SIG-M5 treated with dmso at 0.1 percent for 504 hours (cell line): Measurements from ENCODE around the gene MUC15.

ENCODE experiments used
- DNase-seq: peaks from one replicate; lab custom pipeline; 2025; ENCODE audit not compliant: unreplicated experiment; lab: John Stamatoyannopoulos, UW

MUC15 gene

DNA sequence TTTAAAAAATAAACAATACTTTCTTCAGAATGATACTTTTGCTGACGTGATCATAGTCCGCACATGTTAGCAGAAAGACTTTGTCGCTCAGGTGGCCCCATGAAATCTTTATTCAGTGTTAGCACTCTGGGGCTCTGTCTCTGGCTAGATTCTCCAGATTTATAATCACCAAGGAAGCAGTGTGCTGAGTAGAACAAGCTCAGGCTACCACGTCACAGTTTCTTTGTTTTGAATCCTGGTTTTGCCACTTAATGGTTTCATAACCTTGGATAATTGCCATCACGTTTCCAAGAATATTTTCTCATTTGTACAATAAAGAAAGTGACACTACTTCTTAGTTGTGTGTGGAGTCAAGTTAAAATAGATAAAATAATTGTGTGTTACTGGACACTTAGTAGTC, 3.9 kb upstream of the MUC15 start:
- DNase-seq: no peak

DNA sequence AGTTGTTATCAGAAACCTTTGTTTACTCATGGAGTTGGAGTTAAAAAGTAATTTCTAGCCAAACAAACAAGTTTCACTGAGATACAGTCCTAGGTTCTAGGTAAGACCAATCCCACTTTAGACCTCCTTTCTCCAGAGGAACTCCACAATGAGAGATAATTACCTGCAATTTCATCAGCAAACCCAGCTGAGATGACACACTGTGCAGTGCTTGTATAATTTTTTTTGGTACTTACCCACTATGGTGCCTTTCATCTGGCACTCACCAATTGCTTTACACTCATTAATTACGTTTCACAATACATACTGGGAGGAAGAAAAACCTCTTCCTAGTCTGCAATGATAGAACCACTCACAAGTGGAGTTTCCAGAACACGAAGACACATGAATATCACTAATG, 1.8 kb upstream of the MUC15 start:
- DNase-seq: no peak

DNA sequence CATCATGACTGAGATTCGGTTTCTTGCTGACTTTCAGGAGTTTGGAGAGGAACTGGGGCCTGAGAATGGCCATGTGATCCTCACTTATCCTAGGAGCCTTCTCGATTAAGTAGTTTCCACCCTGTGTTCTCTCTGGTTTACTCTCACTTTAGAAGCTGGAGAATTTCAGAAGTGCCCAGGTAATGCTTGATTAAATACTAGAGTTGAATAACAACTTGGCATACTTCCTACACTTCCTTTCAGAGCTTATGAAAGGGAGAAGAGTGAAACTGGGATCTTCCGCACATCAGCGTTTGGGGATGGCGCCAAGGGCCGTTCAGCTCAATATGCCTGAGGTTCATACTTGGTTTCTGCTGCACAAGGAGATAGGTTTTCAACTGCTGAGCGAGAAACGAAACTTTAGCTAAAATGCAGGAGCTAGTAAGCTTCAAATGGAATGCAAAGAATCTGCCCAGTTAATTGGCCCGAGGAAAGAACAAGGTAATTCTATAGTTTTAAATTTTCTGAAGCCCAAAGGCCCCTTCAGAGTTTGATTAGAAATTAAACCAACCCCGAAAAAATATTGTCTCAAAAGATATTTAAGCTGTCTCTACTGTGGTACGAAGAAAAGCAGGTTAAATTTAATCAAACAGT, 823 bp upstream of the MUC15 start:
- DNase-seq: no peak

DNA sequence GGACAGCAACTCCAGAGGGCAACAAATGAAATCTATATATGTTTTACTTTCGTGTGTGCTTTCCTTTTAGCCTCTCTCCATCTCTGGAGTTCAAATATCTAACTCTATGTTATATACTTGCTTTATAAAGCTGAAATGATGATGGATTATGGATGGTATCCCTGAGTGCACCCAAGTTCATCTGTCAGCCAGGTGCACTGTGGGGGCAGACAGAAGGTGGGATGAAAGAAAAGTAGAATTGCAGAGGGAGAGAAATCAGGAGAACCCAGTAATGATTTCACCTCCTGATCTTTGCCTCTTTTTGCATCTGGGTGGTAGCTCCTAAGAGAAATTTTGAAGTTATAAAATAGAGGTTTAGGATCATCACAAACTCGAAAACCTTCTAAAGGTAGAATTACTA, 2.4 kb downstream of the MUC15 start:
- no peak for DNase-seq

DNA sequence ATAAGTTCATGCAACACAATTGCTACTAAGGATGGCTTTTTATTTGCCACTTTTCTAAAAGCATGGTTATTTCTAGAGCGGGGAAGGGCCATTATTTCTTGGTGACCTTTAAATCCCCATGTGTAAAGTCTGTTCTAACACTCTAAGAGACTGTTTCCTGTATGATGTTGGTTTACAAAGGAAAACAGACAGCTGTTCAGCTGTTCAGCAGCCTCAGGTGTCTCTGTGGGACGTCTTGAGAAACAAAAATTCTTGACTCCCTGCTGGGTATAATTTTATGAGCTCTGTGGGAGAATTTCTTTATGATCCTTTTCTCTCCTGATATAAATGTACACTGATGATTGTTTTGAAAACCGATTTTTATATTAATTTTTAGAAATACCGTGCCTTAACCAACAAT, 13.9 kb downstream of the MUC15 start:
- DNase-seq: no peak

DNA sequence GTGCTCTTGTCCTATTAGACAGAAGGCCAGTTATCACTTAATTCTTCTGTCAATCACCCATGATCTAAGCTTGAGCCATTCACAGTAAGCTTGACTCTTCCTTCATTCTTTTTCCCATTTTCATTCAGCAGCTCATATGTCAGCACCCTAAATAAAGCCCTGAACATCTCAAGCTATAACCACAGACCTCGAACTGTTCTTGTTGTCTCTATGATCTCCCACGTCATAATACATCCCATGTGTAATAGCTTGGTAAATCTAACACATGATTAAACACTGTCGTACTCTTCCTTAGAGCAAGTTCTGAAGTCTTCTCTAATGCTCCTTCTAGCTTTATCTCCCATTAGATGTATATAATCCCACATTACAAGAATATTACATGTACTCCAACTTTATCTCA, 14.4 kb downstream of the MUC15 start:
- no peak for DNase-seq

DNA sequence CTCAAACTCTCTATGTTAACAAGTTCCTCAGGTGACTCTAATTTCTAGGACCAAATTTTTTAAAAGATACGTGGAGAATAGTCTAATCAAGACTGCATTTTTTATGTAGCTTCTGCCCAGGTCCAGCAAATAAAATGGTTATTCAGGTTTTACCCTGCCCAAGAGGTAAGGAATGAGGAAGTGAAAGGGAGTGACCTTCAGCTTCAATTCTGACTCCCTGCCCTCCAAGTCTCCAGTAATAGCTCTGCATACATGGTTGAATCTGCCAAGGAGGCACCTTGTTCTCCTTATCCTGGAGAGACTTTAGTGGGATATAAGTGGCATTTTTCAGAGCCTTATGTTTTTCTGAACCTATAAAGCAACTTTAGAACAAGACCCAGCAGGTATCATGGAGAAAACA, 15.5 kb downstream of the MUC15 start:
- no peak for DNase-seq

DNA sequence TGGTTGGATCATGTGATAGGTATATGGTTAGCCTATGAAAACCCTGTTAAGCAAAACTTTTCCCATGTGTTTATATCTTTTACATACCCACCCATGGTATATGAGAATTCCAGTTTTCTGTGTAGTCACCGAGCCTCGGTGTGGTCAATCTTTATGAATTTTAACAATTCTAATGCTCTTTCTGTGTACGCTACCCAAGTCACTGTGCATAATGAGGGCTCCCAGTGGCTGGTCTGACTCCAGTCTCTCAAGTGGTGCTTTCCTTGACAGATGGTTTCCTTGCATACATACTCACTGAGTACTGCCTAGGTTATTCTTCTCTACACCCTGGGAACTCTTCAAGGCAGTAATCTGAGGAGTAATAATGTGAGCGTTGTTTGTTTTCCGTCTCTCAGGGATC, 17.6 kb downstream of the MUC15 start:
- no peak for DNase-seq

DNA sequence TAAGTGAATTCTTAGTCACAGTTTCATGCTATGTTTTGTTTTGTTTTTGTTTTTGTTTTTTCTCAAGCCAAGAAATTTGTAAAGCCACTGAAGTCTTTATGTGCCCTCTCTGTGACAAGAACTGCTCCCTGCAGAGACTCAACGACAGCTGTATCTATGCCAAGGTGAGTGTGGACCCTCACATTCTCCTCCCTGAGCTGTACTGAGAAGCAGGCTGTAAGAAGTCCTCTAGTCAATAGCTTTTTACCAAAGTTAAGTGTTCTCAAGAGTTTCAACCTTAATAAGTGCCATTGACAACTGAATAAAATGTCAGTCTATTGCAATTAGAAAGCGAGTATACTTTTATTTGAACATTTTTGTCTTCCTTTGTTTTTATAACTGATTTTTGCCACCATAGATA, 18.9 kb downstream of the MUC15 start:
- DNase-seq: no peak

DNA sequence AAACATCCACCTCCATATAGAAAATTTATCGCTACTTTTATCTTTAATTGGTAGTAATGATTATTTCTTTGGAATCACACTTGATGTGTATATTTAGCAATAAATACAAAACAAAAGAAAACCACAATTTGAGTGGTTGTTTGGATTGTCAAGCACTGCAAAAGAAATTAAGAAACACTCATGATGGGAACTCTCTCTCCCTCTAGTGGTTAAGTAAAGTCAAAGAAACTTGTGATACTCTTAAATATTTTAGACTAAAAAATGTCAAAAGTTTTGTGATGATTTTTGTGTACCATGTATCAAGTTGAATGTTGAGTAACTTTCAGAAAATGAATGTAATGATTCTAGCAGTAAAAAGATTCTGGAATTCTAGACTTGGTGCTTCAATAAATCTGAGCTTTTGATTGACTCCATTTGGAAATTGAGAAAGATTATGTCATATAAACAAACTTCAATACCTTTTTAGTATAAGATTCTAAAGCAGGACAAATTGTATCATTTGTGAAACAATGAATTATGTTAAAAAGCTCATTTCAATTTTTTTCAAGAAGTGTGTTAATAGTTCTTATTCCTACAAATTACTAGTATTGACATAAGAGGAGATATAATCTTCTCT, 20.8 kb downstream of the MUC15 start:
- peak; percentile 3 for DNase-seq

DNA sequence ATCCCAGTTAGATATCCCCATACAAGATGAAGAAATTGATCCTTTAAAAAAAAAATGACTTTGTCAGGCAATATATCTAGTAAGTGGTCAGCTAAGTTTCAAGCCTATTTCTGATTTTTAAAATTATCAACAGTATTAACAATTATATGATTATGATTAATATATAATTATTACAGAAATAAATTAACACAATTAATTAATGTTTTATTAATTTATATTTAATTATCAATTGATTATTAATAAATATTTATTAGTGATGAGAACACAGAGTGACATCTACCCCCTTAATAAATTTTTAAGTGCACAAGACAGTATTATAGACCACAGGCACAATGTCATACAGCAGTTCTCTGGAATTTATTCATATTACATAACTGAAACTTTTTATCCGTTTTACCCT, 22.0 kb downstream of the MUC15 start:
- no peak for DNase-seq

DNA sequence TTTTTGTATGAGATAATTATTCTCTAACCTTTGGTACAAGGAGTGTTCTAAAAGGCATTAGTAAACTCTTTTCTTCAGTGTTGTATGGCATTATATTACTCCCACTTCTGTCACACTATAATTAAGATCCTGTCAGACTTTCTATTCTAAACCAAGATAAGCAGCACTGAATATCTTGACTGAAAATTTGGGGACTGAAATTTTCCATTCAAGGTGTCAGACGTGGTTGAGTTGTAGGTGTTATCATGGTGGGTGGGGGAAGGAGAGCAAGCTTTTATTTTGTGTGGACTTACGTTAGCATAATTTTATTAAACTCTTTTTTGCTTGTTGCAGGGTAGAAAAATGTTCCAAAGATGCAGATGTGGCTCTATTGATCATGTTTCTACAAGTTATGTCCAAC, 22.9 kb downstream of the MUC15 start:
- DNase-seq: no peak

DNA sequence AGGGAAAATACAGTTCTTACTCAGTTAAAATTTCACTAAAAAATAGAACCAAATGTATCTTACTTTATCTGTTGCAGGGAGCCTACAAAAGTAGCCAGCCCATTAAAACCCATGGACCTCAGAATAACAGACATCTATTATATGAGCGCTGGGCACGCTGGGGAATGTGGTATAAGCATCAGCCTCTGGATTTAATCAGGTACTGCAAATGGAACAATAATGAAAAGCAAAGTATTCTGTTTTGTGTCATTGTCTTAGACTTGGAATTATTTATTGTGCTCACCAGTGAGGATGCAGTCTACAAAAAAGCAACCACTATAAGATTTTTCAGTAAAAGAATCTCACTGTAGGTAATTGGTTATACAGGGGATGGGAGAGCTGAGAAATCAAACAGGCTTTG, 30.2 kb downstream of the MUC15 start:
- no peak for DNase-seq

DNA sequence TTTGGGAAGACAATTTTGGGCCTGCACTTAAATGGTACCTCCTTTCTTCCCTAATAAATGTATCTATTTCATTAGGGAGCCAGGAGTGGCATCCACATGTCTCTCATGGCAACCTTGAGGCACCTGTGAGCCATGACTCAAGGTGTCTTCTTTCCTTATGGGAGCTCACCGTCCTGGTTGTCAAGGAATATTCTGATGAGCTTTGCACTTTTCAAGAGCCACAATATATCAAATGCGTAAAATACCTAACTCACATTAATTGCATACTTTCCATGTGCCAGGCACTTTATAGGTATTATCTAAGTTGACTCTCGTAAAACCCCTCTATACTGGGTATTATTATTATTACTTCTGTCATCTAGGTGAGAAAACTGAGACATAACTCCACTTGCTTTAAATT, 32.5 kb downstream of the MUC15 start:
- DNase-seq: no peak

DNA sequence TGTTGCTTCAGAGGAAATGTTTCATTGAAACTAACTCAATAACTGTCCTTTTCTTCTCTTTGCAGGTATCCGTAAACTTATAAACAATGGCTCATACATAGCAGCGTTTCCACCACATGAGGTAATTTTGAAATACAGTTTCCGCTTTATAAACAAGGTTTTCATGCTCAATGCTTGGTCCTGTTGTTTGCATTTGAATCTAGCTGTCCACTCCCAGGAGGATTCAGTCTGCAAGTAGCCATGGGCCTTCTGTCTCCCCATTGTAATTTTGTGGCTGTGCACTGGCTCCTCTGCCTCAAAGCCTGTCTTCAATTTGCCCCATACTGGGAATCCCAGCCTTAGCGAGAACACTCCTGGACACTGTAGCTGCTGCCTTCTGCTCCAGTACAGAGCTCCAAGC, 34.7 kb downstream of the MUC15 start:
- no peak for DNase-seq

DNA sequence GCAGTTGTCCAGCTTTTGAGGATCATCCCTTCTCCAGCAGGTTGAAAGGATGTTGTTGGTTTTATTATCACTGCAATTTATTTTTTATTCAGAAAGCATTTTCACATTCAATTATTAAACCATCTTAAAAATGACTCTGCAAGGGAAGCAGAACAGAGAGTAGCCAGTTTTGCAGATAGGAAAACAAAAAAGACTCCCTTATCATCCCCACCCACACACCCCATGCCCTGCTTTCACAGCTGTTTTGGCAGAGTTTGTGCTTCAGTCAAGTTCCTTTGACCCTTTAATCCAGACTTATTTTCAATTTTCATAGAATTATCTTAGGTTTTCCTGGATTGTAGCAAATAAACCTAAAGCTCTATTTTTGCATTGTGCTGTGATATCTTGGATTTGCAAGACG, 44.4 kb downstream of the MUC15 start:
- no peak for DNase-seq

DNA sequence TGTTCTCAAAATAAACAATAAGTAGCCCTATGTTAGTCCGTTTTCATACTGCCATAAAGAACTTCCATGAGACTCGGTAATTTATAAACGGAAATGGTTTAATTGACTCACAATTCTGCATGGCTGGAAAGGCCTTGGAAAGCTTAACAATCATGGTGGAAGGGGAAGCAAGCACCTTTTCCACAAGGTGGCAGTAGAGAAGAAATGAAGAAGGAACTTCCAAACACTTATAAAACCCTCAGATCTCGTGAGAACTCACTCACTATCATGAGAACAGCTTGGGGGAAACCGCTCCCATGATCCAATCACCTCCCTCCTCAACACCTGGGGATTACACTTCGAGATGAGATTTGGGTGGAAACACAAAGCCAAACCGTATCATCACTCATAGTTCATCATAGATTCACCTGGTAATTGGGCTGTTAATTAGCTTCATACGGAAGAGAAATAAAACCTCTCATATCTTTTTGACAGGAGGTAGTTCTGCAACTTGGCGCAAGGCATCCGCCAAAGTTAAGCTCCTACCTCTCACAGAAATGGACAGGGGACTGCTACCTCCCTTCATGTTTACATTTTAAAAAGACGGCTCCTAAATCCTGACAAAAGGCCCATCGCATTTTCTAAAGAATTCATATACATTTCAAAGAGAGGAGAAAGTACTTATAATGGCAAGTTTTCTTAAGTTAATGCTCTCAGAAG, 49.0 kb downstream of the MUC15 start:
- no peak for DNase-seq

DNA sequence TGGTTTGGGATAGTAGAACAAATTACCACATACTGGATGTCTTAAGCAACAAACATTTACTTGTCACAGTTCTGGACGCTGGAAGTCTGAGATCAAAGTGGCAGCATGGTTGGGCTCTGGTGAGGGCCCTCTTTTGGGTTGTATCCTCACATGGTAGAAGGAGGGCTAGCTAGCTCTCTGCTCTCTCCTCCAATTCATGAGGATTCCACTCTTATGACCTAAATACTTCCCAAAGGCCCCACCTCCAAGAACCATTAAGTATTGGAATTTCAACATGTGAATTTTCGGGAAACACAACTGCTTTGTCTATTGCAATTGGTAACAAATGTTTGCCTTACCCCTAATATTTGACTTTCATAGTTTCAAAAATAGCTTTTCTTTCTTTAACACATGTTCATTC, 52.6 kb downstream of the MUC15 start:
- no peak for DNase-seq

DNA sequence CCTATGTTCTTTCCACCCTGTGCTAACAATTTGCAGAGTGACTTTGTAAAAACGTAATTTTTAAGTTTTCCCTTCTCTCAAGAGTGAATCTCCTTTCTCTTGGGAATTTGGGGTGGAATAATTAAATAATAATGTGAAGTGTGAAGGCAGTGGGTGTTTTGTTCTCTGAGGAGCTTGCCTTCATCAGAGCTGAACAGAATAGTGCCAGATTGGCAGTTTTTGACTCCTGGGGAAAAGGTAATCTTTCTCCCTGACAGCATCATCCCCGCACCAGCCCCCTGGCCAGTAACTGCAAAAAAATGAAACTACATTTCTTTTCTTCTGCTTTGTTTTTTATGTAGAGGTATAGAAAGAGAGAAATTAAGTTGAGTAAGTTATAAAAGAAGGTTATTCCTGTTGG, 59.9 kb downstream of the MUC15 start:
- no peak for DNase-seq

DNA sequence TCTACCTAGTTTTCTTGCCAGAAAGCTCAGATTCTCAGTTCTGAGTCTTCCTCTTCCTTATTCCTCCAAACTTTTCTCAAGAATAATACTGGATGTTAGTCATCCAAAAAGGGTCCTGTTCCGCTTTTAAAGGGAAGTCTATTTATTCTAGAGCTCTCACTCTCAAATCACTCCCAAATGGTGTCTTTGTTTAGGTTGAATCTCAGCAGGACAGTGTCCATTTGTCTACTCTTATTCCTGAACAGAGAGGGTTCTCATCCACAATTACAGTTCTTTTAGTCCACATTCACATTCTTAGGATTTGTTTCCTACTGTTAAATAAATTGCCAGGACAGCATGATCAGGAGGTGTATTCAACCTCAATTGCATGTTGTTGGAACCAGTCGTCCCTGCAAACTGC, 61.3 kb downstream of the MUC15 start:
- DNase-seq: no peak

DNA sequence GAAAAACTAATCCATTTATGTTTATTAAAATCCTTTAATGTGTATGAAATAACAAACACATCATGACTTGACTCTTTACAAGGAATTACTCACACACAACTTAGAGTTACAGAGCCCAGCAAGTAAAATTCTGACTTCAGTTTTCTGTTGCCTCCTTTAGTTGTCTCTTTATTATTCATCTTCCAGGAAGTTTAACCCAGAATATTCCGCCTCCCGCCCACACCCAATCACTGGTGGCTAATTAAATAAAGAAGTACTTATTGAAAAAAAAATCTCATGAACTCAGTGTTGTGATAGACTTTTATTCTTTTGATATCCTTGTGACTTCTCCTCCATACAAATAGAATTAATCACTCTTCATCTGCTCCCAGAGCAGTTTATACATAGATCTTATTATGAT, 61.9 kb downstream of the MUC15 start:
- no peak for DNase-seq
